Hematopoietic multipotent progenitor cell treated with erythropoietin and hydrocortisone succinate and interleukin-3 and kit ligand, for 4 days (in vitro differentiated cells): Measurements from ENCODE around the gene NT5DC2.

Experiments used
- DNase-seq: peaks from one replicate; pipeline ENCODE4 v3.0.0-alpha.2; 2015

NT5DC2 gene

DNA sequence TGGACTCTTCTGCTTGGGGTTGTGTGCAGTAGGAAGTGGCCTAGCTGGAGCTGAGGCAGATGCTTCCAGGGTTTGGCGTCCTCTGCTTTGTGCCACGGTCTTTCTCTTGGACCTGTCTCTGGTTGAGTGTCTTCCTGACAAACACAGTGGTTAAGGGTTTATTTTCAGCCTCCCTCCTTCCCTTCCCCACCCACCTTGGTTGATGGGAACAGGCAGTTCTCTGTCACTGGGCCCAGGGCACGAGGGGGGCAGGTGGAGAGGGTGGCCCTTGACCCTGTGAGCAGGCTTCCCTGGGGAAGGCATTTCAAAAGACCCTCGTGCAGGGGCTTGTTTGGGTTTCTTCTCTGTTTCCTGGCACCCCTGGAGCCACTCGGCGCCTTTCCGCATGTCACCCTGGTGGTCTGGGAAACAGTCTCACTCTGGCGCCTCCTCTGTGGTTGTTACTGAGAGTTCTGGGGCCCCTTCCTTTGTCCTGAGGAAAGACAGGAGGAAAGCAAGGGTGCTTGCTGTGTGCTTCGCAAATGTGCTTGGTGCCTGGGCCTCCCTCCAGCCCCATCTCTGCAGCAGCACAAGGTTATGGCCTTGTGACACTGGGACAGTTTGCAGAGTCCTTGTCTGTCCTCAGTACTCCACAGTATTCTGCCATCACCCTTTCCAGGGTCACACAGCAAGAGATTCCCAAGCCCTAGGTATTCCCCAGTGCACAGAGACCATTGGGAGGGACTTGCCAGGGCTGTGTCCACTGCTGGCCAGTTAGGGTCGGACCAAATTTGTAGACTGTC lies 48.8 kb downstream of the NT5DC2 start:
- no peak for DNase-seq

DNA sequence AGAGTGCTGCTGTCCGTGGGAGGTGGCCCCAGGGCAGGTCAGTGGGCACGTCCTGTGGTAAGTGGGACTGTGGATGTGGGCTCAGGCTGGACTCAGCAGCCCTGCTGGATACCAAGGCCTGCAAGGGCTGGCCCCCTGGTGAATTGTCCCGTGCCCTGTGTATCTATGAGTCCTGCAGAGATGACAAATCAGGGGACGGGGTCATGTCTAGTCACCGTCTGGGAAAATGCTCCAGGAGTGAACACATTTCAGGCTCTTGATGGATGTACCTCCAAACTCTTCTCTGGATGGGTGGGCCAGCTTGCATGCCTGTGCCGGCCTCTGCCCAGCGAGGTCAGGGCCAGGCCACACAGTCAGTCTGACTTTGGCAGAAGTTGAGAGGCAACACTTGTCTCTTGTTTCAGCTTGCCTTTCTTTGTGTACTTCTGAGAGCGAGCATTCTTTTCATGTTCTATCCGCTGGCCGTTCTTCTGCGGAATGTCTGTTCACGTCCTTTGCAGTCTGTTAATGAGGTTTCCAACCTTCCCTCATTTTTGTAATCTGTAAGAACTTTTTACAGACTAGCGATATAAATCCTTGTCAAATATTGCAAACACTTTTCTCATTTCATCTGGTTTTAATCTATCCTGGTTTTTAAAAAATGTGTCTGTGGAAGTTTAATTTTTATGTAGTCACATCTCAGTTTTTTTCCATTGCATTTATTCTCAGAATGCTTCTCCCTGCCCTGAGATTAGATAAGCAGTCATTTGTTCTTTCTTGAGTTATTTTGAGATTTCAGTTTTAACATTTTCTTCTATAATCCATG lies 49.9 kb downstream of the NT5DC2 start:
- no peak for DNase-seq

DNA sequence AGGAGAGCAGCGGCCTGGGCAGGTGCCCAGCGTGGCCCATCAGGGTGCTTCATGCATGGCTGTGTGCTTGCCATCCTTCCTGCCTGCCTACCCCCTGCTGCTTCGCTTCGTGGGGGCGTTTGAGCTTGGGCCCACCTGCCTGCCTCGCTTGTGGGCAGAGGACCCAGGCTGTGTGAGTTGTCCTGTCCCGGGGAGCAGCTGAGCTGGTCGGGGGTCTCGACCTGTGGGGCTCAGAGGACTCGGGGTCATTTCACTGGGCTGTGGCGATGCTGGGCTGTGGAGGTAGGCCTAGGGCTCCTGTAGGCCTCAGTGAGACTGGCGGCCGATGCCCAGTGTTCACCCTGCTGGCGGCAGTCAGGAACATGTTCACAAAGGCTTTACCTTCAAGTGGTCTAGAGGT lies 50.6 kb downstream of the NT5DC2 start:
- DNase-seq, result no peak

DNA sequence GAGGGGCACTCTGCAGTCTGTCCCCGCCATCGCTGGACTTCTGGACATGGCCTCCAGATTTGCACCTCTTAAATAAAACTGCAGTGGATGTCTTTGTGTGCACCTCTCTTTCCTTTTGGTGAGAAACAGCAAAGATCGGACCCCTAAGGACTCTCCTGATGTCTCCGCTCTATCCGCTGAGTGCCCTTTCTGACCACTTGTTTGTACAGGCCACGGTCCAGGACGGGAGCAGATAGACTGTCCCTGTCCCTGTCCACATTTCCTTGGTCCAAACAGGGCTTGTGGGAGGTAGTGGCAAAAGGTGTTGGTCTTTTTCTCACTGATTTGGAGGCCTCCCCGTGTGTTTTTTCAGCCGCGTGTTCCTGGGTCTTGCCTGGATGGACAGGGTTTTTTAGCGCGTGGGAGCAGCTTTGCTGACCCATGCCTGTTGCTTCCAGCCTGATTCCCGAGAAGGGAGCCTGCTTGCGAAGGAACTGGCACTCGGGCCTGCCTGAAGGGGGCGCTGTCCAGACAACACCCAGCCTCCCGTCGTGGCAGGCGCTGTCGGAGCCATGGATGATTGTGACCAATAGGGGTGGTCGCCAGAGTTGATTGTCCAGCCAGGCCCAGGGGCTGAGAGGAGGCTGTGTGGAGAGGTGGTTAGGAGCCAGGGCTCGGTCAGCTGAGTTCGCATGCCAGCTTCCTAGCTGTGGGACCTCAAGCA lies 51.7 kb downstream of the NT5DC2 start:
- DNase-seq, result peak; percentile 36

DNA sequence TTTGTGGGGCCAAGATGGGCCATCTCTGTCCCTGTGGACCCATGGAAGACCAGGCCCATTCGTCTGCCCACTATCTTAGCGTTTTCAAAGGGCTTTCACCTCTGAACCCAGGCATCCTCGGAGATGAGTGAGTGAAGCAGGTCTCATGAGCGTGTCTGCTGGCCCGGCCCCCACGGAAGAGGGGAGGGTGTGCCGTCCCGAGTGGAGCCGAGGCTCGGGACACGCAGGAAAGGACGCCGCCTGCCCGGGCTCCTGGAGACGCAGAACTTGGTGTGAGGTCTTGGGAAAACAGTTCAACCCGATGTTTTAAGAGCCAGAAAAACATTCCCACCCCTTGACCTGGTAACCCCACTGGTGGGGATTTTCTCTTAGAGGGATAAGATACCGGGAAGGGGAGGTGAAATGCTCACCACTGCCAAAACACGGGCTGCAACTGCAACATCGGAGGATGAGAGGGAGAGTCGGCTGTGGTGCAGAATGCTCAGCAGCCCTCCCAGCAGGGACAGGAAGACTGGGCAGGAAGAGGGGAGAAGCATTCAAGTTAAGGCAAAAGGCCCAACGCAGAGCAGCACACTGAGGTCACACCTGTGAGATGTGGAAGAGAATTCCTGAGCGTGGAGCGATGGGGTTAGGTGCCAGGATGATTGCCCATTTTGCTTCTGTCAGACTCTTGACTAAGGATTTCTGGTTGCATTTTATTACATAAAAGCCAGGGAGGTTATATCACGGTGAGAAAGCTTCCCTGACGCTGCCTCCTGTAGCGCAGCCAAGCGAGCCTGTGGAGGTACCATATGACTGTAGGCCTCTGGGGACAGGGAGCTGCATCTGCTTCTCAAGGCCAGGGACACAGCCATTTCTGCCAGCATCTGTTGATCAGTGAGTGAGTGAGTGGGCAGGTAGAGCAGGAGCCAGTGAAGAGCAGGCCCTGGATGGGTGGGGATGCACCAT lies 52.6 kb downstream of the NT5DC2 start:
- no peak for DNase-seq

DNA sequence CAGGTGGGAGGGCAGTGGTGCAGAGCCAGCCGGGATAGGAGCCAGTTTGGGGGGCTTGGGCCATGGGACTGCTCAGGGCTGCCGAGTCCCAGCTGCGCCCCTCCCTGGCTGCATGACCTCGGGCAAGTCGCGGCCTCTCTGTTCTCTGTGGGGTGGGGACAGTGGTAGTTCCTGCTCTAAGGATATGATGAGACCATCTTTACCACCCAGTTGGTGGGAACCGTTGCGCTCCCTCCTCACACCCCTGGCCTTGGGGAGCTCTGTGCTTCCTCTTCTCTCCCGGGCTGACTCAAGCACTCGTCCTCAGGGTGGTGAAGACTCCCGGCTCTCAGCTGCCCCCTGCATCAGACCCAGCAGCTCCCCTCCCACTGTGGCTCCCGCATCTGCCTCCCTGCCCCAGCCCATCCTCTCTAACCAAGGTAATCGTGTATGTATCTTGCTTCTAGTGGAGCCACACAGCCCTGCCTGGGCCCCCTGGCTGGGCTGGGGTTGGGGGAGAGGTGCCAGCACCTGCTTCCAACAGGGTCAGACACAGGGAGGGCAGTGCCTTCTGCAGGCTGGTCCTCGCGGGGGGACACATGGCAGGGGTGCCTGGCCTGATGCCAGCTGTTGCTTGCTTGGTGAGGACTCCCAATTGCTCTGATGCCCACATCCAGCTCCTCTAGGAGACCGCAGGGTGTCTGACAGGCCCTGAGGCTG lies 53.6 kb downstream of the NT5DC2 start:
- DNase-seq, result no peak

DNA sequence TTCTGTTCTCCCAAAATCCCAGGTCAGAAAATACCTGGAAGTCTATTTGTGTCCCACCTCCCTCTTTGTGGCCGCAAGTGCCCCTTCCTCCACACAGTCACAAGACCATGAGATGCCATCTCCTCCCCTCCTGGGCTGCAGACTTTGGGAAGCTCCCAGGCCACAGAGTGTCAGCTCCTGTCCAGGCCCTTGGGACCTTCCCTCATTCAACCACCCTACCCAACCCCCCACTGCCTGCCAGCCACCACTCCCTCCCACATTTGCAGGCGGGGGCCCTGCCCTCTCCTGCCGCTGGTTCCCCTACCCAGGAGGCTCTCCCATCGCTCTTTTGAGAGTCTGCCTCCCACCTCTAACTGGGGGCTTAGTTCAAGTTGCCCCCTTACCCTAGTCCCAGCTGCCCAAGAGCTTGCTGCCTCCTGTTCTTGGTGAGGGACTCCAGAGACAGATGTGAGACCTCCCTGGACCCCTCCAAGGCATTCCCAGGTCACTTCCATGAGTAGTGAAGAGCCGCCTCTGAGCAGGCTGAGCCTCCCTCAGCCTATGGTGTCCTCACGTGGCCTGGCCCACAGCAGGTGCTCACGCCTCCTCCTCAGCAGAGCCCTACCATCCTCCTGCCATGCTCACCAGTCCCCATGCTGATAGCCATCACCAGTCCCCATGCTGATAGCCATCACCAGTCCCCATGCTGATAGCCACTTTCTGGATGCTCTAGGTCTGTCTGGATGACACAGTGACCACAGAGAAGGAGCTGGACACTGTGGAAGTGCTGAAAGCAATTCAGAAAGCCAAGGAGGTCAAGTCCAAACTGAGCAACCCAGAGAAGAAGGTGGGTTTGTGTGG lies 54.4 kb downstream of the NT5DC2 start:
- no peak for DNase-seq

DNA sequence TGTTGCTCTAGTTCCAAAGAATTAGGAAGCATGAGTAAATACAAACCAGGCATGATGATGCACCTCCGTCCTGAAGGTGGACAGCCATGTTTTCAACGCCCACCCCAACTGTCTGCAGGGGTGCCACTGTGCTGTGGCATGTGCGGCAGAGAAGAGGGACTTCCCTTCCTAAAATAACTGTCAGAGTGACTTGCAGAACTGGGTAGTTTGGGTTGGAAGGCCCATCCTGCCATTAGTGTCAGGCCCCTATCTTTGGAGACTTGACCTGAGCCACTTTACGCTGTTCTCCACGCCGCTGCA lies 55.9 kb downstream of the NT5DC2 start:
- no peak for DNase-seq

DNA sequence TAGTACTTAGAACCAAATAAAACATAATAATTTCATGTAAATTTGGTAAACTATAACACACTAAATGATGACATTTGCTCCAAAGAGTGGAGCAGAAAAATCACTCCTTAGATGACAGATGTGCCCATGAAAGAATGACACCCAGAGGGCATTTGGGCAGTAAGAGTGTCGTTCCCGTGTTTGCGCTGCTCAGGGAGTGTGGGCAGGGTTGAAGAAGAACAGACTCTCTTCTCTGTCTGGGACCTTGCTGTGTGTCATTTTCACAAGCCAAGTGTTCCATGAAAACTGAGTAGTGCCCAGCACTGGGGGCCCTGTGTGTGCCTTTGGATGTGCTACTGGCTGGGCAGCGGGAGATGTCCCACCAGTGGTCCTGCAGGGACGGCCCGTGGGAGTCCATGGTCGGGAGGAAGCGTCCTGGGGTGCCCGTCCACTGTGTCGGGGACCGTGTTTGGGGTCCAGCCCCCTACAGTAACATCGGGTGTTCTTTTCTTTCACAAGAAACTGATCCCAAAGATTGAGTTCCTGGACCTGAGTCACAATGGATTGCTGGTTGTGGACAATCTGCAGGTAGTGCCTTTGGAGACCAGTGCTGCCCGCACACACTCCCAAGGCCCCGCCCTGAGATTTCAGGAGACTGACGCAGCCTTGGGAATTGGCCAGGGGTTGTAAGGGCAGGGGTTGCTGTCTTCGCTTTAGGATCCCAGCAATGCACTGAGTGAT lies 56.4 kb downstream of the NT5DC2 start:
- no peak for DNase-seq
